Ecto neural progenitor cell (in vitro differentiated cells): Measurements from ENCODE around the gene THAP5.
"Not testable (repeated sequence)": the region's sequence is repeated elsewhere in the genome, so short reads cannot be mapped to it uniquely, and the experiment has no call there.

Source experiments
- DNase-seq: peaks from one replicate; pipeline ENCODE4 v3.0.0-alpha.2; 2018; ENCODE audit warnings: low spot score

THAP5 gene

DNA sequence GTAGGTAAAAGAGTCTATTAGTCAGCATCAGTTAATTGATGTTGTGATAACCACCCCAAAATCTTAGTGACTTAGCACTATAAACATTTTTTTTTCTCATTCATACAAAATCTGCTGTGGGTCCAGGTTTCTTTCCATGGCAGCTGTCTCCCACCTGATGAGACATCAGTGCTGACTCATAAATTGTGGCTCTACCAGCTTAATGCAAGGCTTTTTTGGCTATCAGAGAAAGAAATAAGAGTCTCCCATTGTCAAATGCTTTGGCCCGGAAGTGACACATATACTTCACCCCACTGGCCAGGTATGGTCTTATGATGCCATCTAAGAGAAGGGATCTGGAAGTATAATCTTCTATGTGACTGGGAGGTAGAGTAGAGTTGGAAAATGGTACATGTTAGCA is 14.7 kb upstream of the THAP5 start:
- no peak for DNase-seq

DNA sequence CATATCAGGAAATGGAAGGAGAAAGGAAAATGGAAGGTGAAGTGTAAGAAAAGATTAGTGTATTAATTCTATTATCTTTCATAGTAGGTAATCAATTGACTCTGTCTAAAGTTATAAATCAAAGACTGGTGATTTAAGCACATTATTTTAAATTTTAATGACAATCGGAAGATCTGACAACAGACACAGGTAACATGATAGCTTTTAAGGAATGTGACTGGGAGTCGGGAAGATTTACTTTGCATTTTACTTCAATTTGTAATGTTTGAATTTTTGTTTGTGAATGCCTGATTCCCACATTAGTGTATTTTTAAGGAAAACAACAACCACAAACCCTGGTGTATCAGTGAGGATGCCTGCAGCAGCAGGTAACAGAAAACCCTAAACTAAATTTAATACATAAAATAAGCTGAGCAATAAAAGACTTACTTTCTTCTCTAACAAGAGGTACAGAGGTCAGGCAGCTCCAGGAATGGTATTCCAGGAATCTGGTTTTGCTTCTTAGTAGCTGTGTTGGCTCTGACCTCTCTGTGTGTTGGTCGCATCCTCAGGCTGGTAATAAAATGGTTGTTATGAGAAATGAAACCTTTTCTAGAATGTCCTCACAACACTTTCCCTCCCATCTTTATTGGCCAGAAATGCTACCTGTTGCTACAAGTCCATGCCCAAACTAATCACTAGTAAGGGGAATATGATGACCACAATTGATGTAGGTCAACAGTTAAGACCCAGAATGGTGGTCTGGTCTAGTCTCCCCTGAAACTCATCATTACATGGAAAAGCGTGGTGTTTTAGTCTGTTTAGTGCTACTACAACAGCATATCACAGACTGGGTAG is 12.4 kb upstream of the THAP5 start:
- DNase-seq = no peak

DNA sequence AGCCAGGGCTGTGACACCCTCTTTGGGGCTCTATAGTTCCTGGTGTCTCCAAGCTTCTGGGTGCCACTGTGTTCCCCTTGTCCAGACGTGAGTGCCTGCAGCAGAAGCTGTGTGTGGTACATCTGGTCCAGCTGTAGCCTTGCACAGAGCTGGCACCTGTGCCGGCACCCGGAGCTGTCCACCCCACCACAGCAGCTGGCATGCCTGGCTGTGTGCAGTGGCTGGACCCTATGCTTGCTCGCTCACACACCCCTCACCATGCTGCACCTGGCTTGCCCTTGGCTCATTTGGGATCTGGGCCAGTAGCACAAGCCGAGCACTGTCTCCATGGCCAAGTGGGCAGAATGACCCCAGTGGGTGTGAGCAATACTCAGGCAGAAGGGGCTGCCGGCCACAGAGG is 10.8 kb upstream of the THAP5 start:
- DNase-seq = no peak

DNA sequence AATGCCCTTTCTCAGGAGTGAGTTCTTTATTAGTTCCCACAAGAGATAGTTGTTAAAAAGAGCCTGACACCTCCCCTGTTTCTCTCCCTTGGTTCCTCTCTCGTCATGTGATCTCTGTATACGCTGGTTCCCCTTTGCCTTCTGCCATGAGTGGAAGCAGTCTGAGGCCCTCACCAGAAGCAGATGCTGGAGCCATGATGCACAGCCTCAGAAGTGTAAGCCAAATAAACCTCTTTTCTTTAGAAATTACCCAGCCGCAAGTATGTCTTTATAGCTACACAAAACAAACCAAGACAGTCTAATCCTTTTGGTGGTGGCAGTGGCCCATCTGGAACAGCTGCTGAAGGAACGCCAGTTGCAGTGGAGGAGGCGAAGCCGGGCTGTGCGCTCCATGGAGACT is 9.4 kb upstream of the THAP5 start:
- no peak for DNase-seq

DNA sequence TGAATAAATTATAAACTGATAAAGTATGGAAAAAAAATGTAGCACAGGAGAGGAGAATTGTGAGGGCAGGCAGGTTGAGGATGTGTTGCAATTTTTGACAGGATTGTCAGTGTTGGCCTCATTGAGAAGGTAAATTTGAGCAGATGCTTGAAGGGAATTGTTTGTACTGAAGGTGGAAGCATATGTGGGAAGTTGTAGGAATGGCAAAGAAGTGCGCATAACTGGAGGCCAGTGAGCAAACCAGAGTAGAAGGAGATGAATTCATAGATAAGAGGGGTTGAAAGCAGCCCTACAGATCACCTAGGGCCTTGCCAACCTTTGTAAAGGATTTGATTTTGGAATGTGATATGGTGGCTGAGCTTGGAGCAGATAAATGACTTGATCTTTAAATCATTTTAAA is 6.6 kb upstream of the THAP5 start:
- DNase-seq = no peak

DNA sequence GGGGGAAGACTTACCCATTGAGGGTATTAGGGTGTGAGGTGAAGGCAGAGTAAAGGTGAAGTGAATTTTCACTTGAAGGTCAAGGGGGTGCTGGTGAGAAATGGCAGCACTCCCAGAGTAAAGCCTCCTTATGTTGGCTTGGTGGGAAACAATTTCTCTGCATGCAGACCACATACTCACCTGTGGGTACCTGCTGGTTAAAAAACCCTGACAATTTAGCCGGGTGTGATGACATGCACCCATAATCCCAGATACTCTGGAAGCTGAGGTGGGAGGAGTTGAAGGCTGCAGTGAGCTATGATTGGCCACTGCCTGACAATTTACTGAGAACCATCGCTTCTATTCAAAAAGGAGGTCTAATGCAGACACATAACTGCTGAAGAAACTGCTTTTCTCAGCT is 5.7 kb upstream of the THAP5 start:
- DNase-seq = no peak

DNA sequence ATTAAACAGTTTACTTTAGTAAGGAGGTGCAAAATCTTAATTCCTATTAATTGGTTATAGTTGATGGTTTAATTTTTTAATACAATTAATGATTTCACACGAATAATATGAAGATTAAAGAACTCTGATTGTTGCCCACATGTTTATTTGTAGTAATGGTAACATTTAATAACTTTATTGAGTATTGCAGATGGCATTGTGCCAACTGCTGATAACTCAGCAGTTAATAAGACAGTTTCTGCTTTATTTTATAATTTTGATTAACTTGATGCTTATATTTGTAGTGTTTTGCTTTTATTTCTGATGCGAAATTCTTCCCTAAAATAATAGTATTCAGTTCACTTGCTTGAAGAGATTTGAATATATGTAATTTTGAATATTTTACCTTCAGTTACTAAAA is 3.0 kb upstream of the THAP5 start:
- no peak for DNase-seq

DNA sequence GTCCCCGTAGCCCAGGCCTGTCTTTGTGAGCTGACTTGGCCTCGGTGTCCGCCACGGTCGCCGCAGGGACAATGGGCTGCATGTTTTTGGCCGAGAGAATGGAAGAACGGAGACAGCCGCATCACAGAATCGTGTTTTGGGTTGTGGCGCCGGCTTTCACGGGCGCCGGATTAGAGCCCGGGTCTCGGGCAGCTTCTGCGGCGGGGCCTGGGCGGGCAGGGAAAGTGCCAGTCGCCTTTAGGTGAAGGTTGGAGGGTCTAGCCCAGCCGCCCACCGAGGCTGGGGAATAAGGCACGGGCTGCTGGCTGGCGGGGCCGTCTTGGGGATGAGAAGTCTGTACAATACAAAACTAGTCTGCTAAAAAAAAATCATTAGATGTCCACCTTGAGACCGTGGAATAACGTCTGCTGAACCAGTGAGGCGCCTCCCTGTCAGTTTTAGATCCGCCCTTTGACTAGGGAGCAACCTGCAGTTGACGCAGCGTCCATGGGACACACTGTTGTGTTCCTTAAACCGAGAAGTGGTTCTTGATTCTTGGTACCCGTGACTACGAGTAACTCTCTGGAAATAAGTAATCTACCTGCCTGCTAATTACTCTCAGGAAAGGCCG is 745 bp upstream of the THAP5 start:
- no peak for DNase-seq

DNA sequence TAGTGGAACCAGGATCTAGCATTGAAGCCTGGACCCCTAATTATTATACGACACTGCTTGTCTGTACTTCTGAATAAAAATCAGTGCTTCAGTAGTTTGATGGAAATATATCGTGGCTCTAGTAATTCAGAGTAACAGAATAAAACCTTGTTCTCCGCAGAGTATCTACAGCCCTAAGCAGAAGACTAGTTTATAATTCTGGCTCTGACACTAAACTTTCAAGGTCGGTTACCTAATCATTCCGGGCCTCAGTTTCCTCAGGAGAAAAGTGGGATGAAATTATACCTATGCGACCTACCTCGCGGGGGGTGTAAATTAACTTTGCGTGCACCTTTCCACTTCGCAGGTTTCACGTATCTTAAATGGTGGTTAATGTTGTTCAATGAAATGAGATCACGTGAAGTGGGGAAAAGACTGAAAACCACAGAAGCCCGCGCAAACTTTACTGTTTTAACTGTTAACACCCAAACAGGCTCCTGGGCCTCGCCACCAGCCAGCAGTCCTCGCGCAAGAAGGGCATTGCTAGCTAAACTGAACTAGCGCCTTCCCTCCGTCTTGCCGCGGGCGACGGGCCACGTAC is 615 bp downstream of the THAP5 start:
- DNase-seq = no peak

DNA sequence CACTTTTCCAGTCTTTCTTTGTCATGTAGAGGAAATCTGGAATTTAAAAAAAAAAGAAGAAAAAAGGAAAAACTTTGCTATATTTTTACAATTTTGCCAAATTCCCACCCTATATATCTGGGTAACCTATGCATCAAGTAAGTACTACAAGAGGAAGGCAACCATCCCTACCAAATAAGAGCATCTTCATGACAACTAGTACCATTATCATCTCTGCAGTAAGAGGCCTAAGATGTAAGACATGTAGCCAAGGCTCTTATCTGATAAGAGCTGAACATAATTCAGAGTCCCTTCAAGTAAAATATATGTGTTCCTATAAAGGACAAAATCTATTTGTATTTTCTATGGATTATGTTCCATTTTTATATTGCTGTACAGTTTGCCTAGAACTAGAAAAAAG is 3.5 kb downstream of the THAP5 start:
- DNase-seq = no peak

DNA sequence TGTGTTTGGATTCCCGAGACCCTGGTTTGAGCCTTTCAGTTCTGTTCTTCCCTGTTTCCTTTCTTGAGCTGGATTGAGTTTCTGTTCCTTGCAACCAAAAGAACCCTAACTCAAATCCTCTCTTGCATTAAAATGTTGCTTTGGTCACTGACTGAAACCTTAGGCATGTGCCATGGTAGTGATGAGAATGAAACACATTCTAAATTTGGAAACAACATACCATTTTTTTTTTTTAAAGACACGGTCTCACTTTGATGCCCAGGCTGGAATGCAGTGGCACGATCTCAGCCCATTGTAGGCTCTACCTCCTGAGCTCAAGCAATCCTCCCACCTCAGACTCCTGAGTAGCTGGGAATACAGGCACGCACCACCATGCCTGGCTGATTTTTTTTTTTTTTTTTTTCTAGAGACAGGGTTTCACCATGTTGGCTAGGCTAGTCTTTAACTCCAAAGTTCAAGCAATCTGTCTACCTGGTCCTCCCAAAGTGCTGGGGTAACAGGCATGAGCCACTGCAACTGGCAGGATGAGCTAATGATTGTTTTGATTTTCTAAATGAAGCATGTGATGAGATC is 8.4 kb downstream of the THAP5 start:
- DNase-seq = no peak

DNA sequence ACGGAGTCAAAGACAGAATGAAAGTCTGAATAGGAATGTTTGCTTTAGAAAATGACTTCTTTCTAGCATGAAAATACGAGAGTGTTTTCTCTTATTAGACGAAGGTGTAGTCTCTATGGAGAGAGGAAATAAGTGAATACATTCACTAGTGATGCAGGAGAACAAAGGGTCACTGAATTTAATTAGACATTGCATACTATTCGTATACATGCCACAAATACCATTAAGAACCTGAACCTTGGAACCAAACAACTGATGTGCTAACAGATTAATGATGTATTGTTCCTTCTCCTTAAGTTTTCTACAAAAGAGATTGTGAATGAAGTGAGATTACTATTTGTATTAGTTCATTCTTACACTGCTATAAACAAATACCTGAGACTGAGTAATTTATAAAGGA is 10.3 kb downstream of the THAP5 start:
- no peak for DNase-seq

DNA sequence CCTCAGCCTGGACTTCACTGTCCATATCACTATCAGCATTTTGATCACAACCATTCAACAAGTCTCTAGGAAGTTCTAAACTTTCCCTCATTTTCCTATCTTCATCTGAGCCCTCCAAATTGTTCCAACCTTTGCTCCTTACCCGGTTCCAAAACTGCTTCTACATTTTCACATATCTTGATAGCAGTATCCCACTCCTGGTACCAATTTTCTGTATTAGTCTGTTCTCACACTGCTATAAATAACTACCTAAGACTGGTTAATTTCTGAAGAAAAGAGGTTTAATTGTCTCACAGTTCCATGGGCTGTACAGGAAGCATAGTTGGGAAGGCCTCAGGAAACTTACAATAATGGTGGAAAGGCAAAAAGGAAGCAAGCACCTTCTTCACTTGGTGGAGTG is 11.9 kb downstream of the THAP5 start:
- DNase-seq = no peak

DNA sequence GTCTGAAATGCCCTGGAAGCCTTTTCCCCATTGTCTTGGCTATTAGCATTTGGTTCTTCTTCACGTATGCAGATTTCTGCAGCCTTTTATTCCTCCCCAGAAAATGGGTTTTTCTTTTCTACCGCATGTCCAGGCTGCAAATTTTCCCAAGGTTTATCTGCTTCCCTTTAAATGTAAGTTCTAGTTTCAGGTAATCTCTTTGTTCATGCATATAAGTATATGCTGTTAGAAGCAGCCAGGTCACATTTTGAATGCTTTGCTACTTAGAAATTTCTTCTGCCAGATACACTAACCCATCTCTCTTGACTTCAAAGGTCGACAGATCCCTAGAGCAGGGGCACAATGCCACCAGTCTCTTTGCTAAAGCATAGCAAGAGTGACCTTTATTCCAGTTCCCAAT is 12.3 kb downstream of the THAP5 start:
- no peak for DNase-seq

DNA sequence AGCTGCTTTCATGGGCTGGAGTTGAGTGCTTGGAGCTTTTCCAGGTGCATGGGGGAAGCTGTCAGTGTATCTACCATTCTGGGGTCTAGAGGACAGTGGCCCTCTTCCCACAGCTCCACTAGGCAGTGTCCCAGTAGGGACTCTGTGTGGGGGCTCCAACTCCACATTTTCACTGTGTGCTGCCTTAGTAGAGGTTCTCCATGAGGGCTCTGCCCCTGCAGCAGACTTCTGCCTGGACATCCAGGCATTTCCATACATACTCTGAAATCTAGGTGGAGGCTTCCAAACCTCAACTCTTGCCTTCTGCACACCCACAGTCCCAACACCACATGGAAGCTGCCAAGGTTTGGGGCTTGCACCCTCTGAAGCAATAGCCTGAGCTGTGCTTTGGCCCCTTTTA is 12.8 kb downstream of the THAP5 start:
- not testable (repeated sequence) for DNase-seq

DNA sequence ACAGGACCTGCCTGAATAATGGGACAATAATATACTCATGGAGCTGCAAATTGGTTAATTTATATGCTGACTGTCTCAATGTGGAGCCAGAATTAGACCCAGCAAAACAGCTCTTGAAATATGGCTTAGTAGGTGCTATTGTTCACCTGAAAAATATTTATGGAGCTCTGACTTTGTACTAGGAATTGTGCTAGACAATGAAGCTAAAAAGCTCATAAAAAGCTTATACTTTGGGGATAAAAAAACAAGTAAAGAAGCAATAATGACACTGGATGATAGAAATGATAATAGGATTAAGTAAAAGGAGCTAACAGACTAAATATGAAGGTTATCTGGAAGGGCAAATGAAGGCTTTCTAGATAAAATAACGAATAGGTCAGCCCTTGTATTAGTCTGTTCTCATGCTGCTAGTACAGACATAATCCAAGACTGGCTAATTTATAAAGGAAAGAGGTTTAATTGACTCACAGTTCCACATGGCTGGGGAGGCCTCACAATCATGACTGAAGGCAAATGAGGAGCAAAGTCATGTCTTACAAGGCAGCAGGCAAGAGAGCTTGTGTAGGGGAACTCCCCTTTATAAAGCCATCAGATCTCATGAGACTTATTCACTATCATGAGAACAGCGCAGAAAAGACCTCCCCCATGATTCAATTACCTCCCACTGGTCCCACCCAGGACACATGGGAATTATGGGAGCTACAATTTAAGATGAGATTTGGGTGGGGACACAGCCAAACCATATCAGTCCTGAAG is 21.2 kb downstream of the THAP5 start:
- DNase-seq = not testable (repeated sequence)

DNA sequence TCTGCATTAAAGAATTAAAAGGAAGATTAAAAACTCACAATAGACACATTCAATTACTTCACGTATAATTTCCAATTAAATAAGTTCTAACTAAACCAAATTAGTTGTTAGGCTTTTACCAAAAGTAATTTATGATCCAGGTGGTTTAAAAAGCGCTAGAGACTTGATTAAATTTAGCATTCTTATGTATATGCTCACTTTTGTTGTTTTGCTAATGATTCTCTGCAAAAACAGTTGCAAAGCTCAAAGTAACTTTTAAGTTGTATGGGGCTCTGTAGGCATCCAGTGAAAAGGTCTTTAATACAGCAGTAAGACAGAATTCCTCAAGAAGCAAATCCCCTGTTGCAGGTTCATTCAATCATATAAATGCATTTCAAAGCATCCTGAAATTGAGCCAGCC is 28.0 kb downstream of the THAP5 start:
- DNase-seq = no peak

DNA sequence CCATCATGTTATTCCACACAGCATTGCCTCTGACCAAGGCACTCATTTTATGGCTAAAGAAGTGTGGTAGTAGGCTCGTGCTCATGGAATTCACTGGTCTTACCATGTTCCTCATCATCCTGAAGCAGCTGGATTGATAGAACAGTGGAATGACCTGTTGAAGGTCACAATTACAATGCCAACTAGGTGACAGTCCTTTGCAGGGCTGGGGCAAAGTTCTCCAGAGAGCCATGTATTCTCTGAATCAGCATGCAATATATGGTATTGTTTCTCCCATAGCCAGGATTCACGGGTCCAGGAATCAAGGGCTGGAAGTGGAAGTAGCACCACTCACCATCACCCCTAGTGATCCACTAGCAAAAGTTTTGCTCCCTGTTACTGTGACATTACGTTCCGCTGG is 30.8 kb downstream of the THAP5 start:
- not testable (repeated sequence) for DNase-seq

DNA sequence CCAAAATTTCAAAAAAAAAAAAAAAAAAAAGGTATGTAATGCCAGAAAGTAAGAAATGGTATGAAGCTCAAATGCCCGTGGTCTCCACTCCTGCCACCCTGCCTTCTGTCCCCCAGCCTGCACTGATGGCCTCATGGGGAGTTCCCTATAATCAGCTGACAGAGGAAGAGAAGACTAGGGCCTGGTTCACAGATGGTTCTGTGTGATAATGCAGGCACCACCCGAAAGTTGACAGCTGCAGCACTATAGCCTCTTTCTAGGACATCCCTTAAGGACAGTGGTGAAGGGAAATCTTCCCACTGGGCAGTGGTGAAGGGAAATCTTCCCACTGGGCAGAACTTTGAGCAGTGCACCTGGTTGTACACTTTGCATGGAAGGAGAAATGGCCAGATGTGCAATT is 31.3 kb downstream of the THAP5 start:
- DNase-seq = not testable (repeated sequence)

DNA sequence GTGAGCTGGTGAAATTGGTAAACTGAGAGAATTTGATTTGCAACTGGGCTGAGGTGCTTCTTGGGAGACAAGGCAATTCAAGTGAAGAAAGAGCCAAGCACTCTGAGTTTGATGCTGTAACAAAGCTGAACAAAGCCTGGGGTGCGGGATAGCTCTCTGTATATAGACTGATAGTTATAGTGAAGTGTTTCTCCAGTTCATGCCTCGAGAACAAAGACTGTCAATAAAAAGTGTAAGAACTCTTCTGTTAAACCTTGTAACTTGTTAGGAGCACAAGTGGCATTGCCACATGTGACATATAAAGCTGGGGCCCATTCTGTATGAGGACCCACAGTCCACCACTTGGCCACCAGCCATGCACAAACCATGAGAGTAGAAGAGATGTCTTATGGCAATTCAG is 32.3 kb downstream of the THAP5 start:
- no peak for DNase-seq

DNA sequence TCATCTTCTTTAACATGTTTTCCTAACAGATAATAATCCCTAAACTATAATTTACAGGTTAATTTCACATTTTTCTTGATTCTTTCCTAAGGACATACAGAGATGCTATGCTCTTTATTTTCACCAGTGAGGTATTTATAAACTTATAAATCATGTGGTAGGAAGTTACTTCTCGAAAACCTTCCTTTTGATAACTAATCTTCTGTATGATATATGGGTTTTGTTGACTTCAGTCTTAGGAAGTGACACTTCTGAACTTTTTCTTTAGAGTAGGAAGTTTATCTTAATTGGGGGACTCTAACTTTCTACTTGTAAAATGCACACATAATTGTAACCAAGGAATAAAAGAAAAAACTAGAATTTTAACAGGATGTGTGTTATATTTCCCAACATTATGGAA is 33.8 kb downstream of the THAP5 start:
- no peak for DNase-seq

DNA sequence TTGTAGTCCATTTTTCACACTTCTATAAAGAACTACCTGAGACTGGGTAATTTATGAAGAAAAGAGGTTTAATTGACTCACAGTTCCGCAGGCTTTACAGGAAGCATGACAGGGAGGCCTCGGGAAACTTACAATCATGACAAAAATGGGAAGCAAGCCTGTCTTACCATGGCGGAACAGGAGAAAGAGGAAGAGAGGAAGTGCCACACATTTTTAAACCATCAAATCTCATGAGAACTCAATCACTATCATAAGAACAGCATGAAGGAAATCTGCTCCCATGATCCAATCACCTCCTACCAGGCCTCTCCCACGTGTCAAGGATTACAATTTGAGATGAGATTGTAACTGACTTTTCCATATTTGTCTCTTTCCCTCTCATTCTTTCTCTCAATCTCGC is 34.2 kb downstream of the THAP5 start:
- DNase-seq = no peak

DNA sequence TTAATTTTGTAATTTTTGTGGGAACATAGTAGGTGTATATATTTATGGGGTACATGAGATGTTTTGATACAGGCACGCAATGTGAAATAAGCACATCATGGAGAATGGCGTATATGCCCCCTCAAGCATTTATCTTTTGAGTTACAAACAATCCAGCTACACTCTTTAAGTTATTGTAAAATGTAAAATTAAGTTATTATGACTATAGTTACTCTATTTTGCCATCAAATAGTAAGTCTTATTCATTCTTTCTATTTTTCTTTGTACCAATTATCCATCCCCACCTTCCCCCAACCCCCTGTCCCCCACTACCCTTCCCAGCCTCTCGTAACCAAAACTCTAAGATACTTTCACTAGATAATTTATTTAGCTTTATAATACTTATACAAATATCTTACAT is 35.8 kb downstream of the THAP5 start:
- DNase-seq = no peak
